Activated CD8-positive, alpha-beta T cell treated with anti-CD3 and anti-CD28 coated beads for 36 hours (primary cell): ENCODE data around the gene ARHGEF33. TPM values are rescaled to one million over a fixed set of nuclear protein-coding genes. Genes with fewer than 3 reads are reported as not detected.

Source experiments
- ATAC-seq: fragments of 200-7000 bp; cut with Tn5 transposase; one replicate; pipeline ENCODE4 v1.10.0; 2021; ENCODE audit warnings: mild to moderate bottlenecking, moderate library complexity
- CTCF ChIA-PET: fragments of 350-600 bp; sonication (Branson Sonifier 250); formaldehyde crosslinking; loops from one replicate; lab custom pipeline; 2021; ENCODE audit warnings: antibody characterized with exemption; lab: Charles Lee
- POLR2A ChIA-PET: fragments of 350-600 bp; sonication (Branson Sonifier 250); formaldehyde crosslinking; loops from one replicate; lab custom pipeline; 2021; ENCODE audit warnings: antibody characterized with exemption; lab: Charles Lee
- DNase-seq: peaks from one replicate; pipeline ENCODE4 v3.0.0-alpha.2; 2020
- H3K27ac Mint-ChIP-seq: one replicate; pipeline ENCODE4 v1.8.0; 2021; ENCODE audit warnings: mild to moderate bottlenecking, mixed read lengths
- H3K27me3 Mint-ChIP-seq: one replicate; pipeline ENCODE4 v1.8.0; 2021; ENCODE audit warnings: mixed read lengths
- H3K36me3 Mint-ChIP-seq: one replicate; pipeline ENCODE4 v1.8.0; 2021; ENCODE audit warnings: low read depth, mixed read lengths
- H3K4me1 Mint-ChIP-seq: one replicate; pipeline ENCODE4 v1.8.0; 2021; ENCODE audit warnings: low read depth, mixed read lengths
- H3K4me3 Mint-ChIP-seq: one replicate; pipeline ENCODE4 v1.8.0; 2021; ENCODE audit warnings: mild to moderate bottlenecking, moderate library complexity, mixed read lengths
- H3K9me3 Mint-ChIP-seq: one replicate; pipeline ENCODE4 v1.8.0; 2021; ENCODE audit warnings: mixed read lengths
- intact Hi-C: fragments of 100-400 bp; cut with micrococcal nuclease; formaldehyde crosslinking; loops from one replicate; pipeline ENCODE4 v1.10.0; 2022
- total RNA-seq, 2 experiments: library from RNA; stranded (reverse); gene quantifications; one replicate each; pipeline ENCODE4 v1.2.3, GENCODE V29; 2021
- TF ChIP-seq, protein P1 (sequence below): fragments of 200-600 bp; IDR thresholded peaks from one replicate; pipeline ENCODE4 v1.8.0; 2022; ENCODE audit warnings: antibody characterized with exemption, mild to moderate bottlenecking

The ARHGEF33 gene
- total RNA-seq, 2 experiments from 2014 or later, result not detected

DNA sequence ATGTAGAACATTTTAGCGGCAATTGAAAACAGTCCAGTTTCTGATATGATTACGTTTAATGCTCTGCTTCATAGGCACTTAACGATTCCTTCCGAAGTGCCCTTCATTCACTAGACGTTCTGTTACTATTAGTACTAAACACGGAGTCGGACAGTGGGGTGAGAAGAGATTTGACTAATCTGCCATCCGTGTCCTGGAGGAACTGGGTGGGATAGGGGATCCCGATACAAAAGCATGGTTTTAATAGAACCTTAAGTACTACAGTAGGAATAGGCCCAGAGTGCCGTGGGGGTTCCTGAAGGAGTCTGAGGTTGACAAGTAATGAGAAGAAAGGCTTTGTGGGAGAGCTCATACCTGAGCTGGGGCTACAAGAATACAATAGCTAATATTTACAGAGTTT is 13.3 kb upstream of the ARHGEF33 start:
- Mint-ChIP-seq H3K27ac (peak overlapping the region; percentile 93), H3K36me3 (peaks cover 8% of the 10 kb centered on the region), H3K4me3 (peak overlapping the region; percentile 99), H3K27me3 (no peaks in the 10 kb centered on the region), H3K9me3 (peaks cover 9% of the 10 kb centered on the region), H3K4me1 (peaks cover 16% of the 10 kb centered on the region)
- intact Hi-C loops, result no loop called here
- ATAC-seq (no peak), DNase-seq (no peak)
- ChIA-PET POLR2A (interaction anchor here (0.7 to 1.3 kb wide), 3 partner anchors 71 to 130 kb away, joined by 3 to 4 read pairs (median 3); partner anchors contain the start of gene SRSF7), CTCF (no interaction called here)
- TF ChIP-seq, protein P1, sequence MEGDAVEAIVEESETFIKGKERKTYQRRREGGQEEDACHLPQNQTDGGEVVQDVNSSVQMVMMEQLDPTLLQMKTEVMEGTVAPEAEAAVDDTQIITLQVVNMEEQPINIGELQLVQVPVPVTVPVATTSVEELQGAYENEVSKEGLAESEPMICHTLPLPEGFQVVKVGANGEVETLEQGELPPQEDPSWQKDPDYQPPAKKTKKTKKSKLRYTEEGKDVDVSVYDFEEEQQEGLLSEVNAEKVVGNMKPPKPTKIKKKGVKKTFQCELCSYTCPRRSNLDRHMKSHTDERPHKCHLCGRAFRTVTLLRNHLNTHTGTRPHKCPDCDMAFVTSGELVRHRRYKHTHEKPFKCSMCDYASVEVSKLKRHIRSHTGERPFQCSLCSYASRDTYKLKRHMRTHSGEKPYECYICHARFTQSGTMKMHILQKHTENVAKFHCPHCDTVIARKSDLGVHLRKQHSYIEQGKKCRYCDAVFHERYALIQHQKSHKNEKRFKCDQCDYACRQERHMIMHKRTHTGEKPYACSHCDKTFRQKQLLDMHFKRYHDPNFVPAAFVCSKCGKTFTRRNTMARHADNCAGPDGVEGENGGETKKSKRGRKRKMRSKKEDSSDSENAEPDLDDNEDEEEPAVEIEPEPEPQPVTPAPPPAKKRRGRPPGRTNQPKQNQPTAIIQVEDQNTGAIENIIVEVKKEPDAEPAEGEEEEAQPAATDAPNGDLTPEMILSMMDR, result no peak

GRCh38 chr2:38886063-38886462 is 3.6 kb upstream of the ARHGEF33 start:
- Mint-ChIP-seq H3K27me3 (no peaks in the 10 kb centered on the region), H3K36me3 (no peaks in the 10 kb centered on the region), H3K9me3 (no peaks in the 10 kb centered on the region), H3K27ac (no peak overlapping the region), H3K4me3 (no peak overlapping the region), H3K4me1 (no peaks in the 10 kb centered on the region)
- intact Hi-C loops, result no loop called here
- ChIA-PET POLR2A (no interaction called here), CTCF (no interaction called here)
- TF ChIP-seq, protein P1, result no peak
- ATAC-seq (no peak), DNase-seq (no peak)

GRCh38 chr2:38887347-38887746 is 2.3 kb upstream of the ARHGEF33 start:
- ChIA-PET CTCF (no interaction called here), POLR2A (no interaction called here)
- Mint-ChIP-seq H3K4me3 (no peak overlapping the region), H3K27ac (no peak overlapping the region), H3K36me3 (no peaks in the 10 kb centered on the region), H3K4me1 (no peaks in the 10 kb centered on the region), H3K9me3 (no peaks in the 10 kb centered on the region), H3K27me3 (no peaks in the 10 kb centered on the region)
- TF ChIP-seq, protein P1, result no peak
- intact Hi-C loops, result no loop called here
- no peak for ATAC-seq
- no peak for DNase-seq

DNA sequence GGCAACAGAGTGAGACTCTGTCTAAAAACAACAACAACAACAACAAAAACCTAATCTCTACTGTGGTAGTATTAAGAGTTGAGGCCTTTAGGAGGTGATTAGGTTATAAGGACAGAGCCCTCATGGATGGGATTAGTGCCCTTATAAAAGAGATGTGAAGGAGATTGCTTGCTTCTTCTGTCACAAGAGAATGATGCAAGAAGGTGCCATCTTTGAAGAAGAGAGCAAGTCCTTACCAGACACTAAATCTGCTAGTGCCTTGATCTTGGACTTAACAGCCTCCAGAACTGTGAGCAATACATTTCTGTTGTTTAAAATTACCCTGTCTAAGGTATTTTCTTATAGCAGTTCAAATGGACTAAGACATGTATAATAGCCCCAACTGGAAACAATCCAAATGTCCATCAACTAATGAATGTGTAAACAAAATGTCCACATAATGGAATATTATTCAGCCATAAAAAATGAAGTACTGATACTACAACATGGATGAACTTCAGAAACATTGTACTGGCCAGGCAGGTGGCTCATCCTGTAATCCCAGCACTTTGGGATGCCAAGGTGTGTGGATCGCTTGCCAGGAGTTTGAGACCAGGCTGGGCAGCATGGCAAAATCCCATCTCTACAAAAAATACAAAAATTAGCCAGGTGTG is 1.6 kb upstream of the ARHGEF33 start:
- POLR2A ChIA-PET, result no interaction called here
- no peaks in the 10 kb centered on the region for H3K36me3 Mint-ChIP-seq
- H3K4me3 Mint-ChIP-seq, result no peak overlapping the region
- no peaks in the 10 kb centered on the region for H3K27me3 Mint-ChIP-seq
- intact Hi-C loops, result no loop called here
- H3K4me1 Mint-ChIP-seq, result peaks cover 2% of the 10 kb centered on the region
- H3K27ac Mint-ChIP-seq, result no peak overlapping the region
- TF ChIP-seq, protein P1, result no peak
- no peaks in the 10 kb centered on the region for H3K9me3 Mint-ChIP-seq
- no peak for ATAC-seq
- CTCF ChIA-PET, result no interaction called here
- no peak for DNase-seq

- H3K4me3 Mint-ChIP-seq, result no peak overlapping the region
- CTCF ChIA-PET, result interaction anchor here (1.1 kb wide), 1 partner anchor 59 kb away, joined by 3 read pairs; no protein-coding TSS in a partner anchor
- POLR2A ChIA-PET, result no interaction called here
- intact Hi-C loops, result no loop called here
- TF ChIP-seq, protein P1, result no peak
- no peaks in the 10 kb centered on the region for H3K27me3 Mint-ChIP-seq
- no peaks in the 10 kb centered on the region for H3K9me3 Mint-ChIP-seq
- H3K27ac Mint-ChIP-seq, result no peak overlapping the region
- peaks cover 2% of the 10 kb centered on the region for H3K4me1 Mint-ChIP-seq
- DNase-seq, result no peak
- ATAC-seq, result no peak
- H3K36me3 Mint-ChIP-seq, result no peaks in the 10 kb centered on the region
Observed at GRCh38 chr2:38889045-38889444, 630 bp upstream of the ARHGEF33 start.
